SK-N-MC (cell line): ENCODE data around the gene DNASE1L1.

Source experiments
- EZH2 ChIP-seq: fragments of 200-600 bp; sonication (generic); IDR thresholded peaks from one replicate; pipeline ENCODE4 v1.6.1; 2017; ENCODE audit warnings: antibody characterized with exemption
- FOXP2 ChIP-seq: optimal IDR thresholded peaks from 2 replicates; pipeline ENCODE3; 2011; ENCODE audit warnings: mild to moderate bottlenecking, moderate library complexity; ENCODE audit not compliant: insufficient read depth; ENCODE audit errors: extremely low read length, control extremely low read depth
- POLR2AphosphoS5 ChIP-seq: IDR thresholded peaks from 2 replicates; pipeline ENCODE4 v1.6.1; 2012; ENCODE audit warnings: mild to moderate bottlenecking, low read depth, low read length, borderline replicate concordance

DNA sequence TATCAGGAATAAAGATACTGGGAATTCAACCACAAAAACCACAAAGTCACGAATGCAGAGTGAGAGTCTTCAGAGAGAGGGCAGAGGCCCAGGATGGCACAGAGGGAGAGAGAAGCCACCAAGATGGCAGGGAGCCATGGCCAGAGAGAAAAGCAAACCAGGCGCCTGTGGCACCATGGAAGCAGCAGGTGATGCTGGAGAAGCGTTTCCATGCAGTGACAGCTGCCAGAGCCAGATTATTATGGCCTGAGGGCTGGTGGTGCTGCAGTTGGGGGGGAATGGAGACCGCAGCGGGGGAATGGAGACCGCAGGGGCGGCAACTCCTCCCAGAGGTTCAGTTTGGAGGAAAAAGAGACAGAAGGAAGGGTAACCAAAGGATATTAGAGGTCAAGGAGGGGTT is 8.1 kb upstream of the DNASE1L1 start:
- TF ChIP-seq FOXP2 (no peak), POLR2AphosphoS5 (no peak), EZH2 (no peak)
